Non-pigmented ciliary epithelial cell (primary cell): ENCODE results near the gene SUGCT.

Source experiments
- DNase-seq: peaks from one replicate; pipeline ENCODE4 v3.0.0-alpha.2; 2010; ENCODE audit warnings: low read depth

SUGCT gene

DNA sequence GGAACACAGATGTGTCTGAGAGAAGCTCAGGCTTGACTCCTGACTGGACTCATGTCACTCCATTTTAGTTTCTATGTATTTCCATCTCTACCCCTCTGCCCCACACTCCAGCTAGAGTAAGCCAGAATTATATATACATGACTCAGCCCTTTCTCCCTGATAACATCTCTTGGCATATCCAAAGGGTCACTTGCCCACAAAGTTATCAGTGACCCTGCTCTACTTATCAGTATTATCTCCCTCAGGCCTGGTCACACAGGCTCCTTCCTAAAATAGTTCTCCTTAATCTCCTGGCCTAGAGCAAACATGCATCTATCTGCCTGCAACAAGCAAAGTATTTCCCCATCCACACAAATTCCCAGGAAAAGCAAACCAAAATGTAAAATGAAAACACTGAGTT, 598.3 kb downstream of the SUGCT start:
- no peak for DNase-seq

DNA sequence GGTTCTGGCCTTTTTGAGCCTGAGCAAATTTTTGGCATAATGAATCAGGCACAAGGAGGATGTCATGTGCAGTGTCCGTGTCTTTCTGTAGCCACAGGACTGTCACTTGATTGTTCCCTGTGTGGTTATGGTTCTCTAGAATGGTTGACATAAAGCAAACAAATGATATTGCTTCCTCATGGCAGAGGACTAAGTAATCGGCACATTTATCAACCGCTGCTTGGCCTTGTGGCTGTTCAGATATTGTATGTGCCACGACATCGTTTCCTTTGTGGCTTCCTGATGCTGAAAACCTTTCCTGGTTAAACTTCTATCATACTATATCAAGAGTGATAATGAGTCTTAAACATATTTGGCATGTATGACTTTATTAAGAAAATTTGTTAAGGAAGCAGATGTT, 598.8 kb downstream of the SUGCT start:
- no peak for DNase-seq

DNA sequence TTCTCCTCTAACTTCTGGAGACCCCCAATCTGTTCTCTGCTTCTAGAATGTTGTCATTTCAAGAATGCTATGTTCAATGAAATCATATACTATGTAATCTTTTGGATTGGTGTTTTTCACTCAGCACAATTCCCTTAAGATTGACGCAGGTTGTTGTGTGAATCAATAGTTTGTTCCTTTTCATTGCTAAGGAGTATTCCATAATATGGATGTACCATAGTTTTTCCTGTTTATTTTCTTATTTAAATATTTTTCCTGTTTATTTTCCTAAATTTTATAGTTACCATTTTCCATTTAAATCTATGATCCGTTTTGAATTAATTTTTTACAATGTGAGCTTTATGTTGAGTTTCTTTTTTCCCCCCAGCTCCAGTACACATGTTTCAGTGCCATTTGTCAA, 604.5 kb downstream of the SUGCT start:
- DNase-seq = no peak

DNA sequence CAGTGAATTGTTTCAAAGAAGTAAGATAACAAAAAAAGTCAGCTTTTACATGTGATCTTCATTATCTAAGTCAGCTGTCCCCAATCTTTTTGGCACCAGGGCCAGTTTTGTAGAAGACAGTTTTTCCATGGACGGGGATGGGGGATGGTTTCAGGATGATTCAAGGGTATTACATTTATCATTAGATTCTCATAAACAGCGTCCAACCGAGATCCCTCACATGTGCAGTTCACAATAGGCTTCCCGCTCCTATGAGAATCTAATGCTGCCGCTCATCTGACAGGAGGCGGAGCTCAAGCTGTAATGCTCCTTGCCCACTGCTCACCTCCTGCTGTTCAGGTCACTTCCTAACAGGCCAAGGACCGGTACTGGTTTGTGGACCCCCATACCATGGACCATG, 607.5 kb downstream of the SUGCT start:
- DNase-seq = no peak

DNA sequence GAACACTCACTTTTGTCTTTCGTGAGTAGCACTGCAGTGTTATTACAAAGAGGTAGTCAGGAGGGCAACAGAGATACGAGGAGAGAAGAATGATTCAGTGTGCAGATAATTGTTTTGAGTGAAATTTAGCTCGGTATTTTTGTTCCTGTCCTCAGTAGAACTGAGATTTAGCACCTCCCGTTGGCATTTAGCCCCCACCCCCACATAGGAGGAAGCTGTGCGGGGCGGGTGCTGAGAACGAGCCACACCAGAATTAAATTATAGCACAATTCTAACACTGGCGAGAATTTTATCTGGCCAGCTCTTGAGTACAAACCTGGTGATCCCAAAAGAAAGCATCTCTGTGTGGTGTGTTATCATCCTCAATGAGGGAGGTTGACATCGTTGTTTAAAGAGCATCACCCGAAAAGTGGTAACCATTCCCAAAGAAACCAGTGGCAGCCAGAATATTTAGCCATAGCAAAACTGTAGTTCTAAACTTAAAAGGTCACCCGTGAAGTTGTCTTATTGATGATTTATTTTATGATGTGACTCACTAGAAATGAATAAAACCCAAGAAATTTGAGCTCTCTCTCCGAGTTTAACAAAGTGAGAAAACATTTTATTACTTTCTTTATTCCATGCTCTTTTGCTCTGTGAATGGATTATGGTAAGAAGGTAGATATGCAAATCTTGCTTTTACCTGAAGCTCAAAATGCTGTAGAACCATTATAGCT, 612.2 kb downstream of the SUGCT start:
- no peak for DNase-seq

DNA sequence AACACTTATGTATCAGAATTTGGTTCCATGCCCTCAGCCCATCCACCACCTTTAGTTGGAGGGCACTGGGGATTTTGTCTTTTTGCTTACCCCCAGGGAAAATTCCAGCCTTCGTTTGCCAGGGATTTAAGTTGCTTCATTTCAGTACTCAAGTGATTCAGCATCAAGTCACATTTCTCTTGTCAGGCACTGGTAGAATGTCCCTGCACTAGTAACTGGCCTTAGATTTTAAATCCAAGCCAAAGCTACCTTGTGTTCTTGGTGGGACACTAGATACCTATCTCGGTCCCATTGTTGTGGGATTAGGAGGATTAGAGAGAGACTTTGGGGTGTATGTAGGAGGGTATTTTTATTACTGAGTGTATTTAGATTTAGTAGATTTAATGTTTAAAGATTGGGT, 613.1 kb downstream of the SUGCT start:
- DNase-seq = no peak

DNA sequence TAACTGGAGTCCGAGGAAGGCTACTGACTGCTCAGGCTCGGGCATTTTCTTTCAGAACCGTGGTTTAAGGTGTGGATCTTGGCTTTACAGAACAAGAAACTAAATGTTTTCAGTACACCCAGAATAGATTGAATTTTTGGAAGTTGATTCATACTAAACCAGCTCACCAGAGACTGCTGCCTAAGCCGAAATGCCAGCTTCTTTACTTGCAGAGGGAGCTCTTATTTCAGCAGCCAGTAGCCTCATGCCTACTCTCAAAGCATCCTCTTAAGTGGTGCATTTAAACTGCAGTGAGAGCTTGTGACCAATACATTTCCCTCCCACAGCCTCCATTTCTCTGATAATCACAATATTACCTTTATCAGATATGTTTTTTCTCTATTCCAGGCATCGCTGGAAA, 615.1 kb downstream of the SUGCT start:
- DNase-seq = peak; percentile 31

DNA sequence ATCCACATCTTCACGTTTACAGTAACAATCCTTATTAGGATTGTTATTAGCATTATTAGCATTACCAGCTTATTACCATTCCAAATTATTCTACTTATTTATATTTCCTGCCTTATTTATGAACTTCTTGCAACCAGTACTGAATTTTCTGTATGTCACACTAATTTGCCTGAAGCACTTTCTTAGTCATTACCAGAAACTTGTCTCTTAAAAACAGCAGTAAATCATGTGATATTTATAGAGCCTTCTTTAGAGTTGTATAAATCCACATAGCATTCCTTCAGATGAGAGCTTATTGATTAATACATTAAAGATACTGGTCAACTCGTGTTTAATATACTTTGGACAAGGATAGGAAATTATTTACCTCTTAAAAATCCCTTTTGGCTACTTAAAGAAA, 618.6 kb downstream of the SUGCT start:
- DNase-seq = no peak

DNA sequence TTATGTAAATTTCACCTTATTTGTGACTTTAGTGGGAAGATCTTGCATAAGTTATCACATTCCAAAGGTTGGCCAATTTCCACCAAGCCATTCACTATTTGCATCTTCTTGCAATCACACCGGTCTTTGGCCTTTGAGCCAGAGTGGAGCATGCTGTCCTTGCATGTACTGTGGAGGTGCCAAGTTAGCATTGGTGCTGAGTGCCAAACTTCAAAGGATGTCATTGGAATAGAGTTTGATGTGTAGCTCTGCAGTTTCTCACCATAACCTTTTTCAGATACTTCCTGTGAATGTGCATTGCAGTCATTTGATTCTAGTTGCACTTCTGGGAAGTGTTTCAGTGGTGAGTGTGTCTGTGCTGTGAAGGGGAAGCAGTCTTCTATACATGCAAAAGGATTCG, 620.6 kb downstream of the SUGCT start:
- DNase-seq = no peak

DNA sequence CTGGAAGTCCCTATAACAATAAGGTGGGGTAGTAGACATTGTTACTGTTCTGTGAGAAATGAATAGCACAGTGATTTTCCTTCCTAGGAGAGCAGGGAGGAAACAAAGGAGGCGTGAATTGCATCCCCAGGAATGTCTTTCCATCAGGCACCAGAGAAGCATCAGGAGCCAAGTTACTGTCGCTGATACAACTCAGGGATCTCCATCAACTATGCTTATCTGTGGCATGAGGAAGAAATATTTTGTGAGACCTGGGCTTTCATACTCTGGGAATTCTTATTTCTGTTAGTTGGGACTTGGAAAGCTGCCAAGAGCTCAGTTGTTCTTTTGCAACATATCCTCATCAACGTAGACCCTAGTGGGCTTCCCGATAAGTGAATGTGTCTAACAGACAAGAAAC, 622.3 kb downstream of the SUGCT start:
- DNase-seq = no peak

DNA sequence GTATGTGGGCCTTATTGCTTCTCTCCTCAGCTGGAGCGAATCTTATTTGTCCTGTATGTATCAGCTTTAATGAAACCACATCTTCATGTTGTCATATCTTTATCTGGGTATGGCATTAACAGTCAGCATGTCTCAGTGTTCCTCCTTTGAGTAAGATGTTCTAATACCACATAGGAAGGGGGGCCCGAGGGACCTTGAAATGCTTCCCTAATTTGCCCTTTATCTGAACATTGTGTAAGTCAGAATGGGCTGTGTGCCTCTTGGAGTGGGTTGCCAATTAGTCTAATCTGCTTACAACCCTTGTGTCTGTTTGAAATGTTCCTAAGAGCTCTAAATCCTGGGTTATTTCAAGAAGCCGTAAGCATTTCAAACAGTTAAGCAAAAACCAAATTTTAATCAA, 623.8 kb downstream of the SUGCT start:
- no peak for DNase-seq

DNA sequence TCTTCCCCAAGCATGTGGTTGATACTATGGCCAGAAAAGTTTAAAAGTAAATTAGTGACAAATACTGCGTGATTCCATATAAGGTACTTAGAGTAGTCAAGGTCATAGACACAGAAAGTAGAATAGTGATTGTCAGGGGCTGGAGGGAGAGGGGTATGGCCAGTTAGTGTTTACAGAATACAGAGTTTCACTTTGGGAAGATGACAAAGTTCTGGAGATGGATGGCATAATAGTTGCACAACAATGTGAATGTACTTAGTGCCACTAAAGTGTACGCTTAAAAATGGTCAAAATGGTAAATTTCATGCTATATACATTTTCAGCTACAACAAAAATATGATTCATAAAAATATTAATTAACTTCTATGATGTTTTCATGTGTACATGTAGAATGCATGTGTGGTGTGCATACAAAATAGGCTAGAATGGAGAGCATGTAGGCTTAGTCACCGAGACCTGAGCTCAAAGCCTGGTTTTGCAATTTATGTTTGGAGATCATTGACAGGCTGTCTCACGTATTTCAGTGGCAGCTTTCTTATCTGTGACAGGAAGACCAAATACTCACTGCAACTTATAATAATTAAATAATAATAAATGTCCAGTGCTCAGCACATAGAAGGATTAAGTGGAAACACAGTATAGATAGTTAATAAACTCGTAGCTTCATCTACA, 625.6 kb downstream of the SUGCT start:
- no peak for DNase-seq

DNA sequence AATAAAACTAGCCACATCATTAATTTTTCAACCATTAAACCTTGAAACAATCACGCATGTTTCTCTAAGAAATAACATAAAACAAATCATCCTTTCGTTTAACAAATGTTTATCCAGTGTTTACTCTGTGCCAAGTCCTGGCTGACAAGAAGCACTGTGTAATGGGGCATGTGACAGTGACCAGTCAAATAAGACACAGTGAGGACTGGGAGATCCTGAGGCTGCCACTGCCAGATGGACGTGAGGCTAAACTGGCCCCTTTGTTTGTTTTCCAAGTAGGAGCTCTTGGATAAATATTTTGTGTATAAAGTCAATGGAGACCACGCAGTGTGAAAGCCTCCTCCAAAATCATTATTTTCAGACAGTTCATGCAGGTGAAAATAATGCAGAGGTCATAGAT, 626.2 kb downstream of the SUGCT start:
- DNase-seq = no peak

DNA sequence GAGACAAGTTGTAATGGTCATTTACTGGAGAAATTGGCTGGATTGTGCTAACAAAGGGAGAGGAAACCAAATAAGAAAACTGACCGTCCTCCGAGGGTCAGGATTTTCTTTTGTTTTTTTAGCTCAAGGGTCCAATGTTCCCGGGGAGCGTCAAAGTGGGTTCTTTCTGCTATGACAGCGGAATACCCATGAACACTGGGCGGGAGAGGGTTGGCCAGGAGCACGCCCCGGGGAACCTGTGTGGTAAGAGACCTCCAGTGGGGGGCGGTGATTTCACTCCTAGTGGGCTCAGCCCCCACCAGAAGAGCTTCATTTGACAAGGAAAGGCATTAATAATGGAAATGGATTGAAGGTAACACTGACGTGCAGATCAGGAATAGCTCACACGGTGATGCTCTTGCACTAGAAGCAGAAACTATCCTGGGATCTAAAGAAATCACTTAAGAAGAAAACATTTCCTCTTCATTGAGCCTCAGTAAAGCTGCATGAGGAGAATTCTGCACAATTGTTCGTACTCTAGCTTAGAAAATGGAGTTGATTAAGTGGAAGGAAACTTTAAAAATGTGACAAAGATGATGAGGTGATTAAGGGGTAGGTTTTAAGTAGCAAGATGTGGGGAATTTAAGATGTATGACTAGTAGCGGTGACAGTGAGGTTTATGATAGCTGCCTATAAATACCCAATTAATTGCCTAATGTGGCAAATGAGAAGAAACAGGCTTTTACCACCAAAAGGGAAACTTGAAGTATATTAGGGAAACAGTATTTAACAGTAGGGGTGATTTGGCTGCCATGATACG, 627.2 kb downstream of the SUGCT start:
- DNase-seq = no peak

DNA sequence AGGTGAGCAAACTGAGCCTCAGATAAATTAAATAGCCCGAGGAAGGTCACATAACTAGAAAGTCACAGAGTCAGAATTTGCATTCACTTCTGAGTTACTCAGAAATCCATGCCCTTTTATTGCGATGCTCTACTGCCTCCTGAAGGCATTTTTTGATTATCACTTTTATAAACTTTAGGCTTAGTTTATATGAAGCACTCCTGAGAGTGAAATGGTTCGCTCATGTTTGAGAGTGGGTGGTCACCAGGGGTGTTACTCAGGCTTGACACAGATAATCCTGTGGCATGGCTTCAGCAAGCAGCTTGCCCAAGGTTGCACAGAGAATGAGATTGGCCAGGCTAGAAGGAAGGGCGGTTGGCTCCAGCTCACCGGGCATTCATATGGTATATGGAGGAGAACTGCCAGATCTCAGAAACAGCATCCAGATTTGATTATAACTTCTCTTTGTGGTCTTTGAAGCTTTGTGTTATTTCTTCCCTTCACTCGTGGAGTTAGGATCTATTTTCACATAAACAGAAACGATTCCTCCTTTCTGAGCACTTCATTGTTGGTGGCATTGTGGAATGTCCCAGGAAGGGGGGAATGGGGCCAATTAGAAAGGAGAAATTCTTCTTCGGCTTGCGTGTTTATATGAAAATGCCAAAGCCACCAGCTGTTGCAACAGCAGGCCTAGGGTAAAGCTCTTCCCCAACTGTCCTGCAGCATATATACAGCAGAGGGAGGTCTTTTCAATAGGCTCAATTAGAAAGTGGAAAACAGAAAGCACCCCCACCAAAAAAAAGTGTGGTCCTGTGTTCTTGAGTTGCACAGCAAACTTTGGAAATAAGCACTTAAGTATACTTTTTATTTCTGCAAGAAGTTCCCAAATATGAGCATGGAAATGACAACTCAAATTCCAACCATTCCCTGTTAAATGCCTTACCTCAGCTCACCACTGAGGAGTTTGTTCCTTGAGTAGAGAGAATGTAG, 628.8 kb downstream of the SUGCT start:
- peak; percentile 23 for DNase-seq

DNA sequence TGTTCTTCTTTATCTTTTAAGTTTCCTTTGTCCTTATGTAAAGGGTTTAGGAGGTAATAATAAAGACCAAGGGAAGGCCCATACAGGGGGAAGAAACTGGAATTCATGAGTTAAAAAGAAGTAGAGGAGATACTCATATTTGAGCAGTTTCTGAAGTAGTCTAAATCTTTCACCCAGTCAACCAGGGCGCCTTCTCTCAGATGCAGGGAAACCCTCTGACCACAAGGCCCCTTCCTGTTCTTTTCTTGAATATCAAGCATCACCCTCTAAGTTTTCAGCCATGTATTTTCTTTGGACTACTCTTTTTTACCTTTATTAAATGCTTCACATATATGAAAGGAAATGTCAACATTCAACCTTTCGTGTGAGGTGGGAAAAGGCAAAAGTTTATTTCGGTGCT, 630.8 kb downstream of the SUGCT start:
- no peak for DNase-seq

DNA sequence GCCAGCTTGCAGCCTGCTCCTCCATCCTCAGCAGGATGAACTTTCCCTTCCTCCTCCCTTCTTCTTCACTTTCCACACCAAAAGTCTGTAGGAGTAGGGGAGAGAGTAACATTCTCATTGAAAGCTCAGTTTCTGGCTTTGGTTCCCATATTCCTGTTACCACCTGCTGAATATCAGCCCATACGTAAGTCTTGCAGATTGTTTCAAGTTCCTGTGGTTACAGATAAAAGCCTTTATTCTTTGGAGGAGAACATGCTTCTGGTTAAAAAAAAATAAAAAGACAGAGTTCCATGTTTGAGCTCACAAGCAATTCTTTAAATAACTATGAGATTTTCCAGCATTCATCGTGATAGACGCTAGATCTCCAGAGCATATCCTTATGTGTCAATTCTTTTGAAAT, 637.3 kb downstream of the SUGCT start:
- no peak for DNase-seq

DNA sequence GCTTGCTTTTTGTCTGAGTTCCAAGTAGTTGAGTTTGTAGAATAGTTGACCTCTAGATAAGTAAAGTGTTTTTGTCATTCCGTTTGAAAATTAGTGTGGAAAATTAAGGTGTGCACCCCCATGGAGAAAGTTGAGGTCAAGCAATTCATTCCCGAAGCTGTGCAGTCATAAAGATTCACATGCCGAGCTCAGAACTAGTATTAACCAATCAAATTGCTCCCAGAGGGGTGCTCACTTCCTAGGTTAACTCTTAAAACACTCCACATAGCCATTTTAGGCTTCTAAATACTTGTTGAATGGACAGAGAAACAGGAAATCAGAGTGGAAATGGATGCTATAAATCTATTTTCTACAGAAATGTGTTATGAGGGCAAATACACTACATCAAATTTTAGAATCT, 638.9 kb downstream of the SUGCT start:
- no peak for DNase-seq

DNA sequence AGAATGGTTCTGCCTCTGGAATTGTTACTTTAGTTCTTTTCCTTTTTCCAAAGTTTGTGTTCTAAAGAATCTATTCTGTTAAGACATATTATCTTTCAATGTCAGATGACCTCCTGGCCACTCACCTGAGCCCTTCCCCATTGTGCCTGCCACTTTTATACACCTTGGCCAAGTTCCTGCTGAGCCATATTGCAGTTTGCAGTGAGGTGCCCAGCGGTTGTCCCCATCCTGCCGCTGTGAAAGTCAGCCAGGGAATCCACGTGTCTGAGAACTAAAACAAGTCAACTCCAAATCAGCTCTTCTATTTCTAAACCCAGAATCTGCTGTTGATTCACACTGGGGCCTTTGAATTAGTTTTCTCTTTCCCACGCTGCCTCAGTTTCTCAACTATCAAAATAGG, 641.1 kb downstream of the SUGCT start:
- no peak for DNase-seq

DNA sequence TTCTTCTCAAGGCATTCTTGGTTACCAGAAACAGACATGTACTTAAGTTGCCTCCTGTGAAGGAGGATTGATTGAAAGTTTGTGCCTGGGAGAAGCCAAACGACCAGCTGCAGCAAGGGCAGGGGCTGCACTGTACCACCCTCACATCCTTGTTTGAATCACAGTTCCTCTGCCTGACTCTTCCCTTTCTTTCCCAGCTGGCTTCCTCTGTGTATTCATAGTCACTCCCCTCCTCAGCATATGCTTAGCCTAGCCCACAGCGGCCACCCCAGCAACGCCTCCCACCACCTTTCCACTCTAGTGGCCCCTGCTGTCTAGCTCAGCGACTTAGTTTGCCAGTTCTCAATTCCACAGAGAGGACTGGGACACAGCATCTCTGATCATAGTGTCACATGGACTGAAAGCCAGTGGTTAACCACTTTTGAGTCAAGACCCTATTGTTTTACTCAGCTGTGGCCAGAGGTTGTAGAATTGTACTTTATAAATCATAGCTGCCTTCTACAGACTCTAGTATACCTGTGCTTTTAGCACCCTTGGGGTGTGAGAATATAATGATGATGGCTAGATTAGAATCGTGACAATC, 643.0 kb downstream of the SUGCT start:
- DNase-seq = no peak

DNA sequence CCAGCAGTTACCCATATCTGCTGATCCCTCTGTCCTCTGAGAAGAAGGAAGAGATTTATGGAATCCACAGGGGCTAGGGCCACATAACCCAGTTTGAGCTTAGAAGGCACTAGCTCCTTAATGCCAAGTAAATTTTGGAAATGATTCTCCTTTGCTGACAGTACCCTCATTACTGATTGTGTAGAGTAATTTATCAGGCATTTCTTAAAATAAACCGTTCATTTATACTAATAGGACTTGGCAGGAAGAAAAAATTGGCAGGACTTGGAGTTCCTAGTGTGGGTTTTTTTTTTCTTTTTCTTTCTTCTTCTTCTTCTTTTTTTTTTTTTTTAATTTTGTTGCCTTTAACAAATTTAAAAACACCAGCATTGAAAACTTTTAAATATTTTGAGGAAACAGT, 645.7 kb downstream of the SUGCT start:
- no peak for DNase-seq

DNA sequence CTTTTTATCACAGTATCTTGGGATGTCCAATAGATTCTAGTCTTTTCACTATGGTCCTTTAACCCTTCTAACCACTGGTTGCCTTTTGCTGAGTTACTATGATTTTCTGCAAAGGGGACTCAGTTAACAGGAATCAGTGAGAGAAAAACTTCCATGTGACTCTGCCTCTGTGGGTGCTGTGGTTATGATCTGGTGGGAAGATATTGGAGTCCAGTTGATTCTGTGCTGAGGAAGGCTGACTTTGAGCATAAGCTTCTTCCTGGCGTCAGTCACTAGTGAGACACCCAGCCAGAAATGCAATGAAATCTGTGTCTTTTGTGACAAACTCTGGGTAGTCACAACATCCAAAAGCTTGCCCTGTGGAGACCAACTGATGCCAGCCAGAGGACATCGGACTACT, 648.0 kb downstream of the SUGCT start:
- DNase-seq = no peak
